ENCODE results near the gene PRCC. TPM values are rescaled to one million over a fixed set of nuclear protein-coding genes. Genes with fewer than 3 reads are reported as not detected.

The PRCC gene
- total and polyA plus RNA-seq, 9 donors = 24.7 to 72.5 (median 50.9) TPM

DNA sequence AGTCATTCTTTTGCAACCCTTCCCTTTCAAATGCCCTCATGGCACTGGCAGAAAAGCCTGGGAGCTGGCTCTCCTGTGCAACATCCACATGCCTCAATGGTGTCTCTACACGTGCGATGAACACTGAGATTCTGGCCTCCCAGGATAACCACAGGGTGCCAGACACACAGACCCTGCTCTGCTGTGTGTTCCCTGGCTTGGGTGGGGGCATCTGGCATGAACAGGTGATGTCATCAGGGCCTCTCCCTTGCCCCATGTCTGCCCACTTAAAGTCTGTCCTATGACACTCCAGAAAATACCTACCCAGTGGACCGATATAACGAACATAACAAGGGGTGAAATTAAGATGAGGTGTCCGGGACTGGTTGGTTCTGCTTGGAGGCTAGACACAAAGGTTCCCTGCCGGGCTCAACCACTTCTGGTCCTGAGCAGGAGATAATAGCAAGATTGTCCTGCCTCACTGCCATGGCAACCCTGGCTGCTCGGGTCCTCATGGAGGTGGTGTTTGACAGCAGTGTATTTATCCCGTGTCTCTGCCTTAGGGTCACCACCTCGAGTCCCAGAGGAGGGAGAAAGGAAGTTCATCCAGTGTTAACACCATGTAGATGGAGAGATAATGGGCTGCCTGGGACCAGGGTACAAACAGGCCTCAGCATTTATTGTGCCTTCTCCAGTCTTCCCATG is 72.2 kb downstream of the PRCC start:
- Histone ChIP-seq H3K27me3 (no peaks in the 10 kb centered on the region), H3K27ac (no peak overlapping the region), H3K4me1 (ENCODE audit: insufficient read depth) (peaks cover 2% of the 10 kb centered on the region), H3K36me3 (no peaks in the 10 kb centered on the region), H3K9me3 (no peaks in the 10 kb centered on the region), H3K4me3 (no peak overlapping the region)
- TF ChIP-seq POLR2A (IDR thresholded peaks at IDR 0.05) (no peak), EP300 (IDR thresholded peaks at IDR 0.05) (no peak)
- TF ChIP-seq, protein P1, sequence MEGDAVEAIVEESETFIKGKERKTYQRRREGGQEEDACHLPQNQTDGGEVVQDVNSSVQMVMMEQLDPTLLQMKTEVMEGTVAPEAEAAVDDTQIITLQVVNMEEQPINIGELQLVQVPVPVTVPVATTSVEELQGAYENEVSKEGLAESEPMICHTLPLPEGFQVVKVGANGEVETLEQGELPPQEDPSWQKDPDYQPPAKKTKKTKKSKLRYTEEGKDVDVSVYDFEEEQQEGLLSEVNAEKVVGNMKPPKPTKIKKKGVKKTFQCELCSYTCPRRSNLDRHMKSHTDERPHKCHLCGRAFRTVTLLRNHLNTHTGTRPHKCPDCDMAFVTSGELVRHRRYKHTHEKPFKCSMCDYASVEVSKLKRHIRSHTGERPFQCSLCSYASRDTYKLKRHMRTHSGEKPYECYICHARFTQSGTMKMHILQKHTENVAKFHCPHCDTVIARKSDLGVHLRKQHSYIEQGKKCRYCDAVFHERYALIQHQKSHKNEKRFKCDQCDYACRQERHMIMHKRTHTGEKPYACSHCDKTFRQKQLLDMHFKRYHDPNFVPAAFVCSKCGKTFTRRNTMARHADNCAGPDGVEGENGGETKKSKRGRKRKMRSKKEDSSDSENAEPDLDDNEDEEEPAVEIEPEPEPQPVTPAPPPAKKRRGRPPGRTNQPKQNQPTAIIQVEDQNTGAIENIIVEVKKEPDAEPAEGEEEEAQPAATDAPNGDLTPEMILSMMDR (IDR thresholded peaks at IDR 0.05) = no peak
- 42 to 53% (median 50%) methylated on average over 9 of the region's 9 CpGs for WGBS, 3 donors
- intact Hi-C loops (cut with DNase I) = no loop called here
- no peak for DNase-seq

DNA sequence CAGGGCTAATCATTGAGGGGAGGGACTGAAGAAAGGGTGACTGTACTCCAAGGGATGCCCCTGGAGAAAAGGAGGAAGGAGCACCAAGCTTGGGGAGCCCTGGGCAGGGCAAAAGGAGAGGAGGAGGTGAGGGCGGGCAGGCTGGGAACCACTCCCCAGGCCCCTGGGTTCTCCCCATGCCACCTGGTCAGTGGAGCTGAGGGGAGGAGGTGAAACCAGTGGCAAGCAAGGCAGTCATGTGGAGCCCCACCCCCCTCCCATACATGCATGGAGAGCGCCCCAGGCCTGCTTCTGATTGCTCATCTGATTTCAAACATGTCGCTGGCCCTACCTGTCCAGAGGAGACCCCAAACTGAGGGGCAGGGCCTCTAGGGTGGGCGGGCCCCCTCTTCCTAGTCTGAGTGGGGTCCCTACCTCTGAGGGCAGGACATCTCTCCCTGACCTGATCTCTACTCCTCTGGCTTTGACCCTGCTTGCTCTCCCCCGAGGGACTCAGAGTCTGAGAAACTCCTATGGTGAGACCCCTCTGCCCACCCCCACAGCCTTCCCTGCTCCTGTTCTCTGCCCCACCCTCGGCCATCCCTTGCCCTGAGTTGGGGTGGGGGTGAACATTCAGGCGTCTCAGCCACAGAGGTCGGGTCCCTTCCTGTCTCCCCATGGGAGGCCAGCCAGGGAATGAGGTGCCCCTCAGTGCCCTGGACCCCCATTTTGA is 73.0 kb downstream of the PRCC start:
- Histone ChIP-seq H3K36me3 (no peaks in the 10 kb centered on the region), H3K9me3 (no peaks in the 10 kb centered on the region), H3K4me1 (ENCODE audit: insufficient read depth) (peaks cover 2% of the 10 kb centered on the region), H3K4me3 (no peak overlapping the region), H3K27ac (no peak overlapping the region), H3K27me3 (no peaks in the 10 kb centered on the region)
- no peak for DNase-seq
- WGBS, 3 donors = 66 to 74% (median 69%) methylated on average over 8 of the region's 8 CpGs
- intact Hi-C loops (cut with DNase I) = no loop called here
- TF ChIP-seq POLR2A (IDR thresholded peaks at IDR 0.05) (no peak), EP300 (IDR thresholded peaks at IDR 0.05) (no peak)
- TF ChIP-seq, protein P1 (IDR thresholded peaks at IDR 0.05) = no peak

DNA sequence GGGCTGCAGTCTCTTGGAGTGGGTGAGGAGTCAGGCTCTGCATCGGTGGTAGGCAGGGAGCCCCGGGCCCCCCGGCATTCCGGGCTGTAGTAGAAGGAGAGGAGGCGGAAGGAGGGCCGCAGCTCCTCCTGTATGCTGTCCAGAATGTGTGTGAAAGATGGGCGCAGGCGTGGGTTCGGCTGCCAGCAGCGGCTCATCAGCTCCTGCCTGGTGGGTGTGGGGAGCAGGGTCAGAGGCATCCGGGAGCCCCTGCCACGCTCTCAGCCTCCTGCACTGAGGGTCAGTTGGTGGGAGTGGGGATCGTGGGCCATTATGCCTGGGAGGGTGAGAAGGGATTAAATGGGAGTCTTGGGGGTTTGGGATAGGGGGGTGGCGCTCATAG is 73.6 kb downstream of the PRCC start:
- H3K27ac ChIP-seq = no peak overlapping the region
- H3K36me3 ChIP-seq = no peaks in the 10 kb centered on the region
- DNase-seq = no peak
- TF ChIP-seq EP300 (IDR thresholded peaks at IDR 0.05) = no peak
- TF ChIP-seq, protein P1 (IDR thresholded peaks at IDR 0.05) = no peak
- TF ChIP-seq POLR2A (IDR thresholded peaks at IDR 0.05) = no peak
- peaks cover 2% of the 10 kb centered on the region for H3K4me1 ChIP-seq (ENCODE audit: insufficient read depth)
- intact Hi-C loops (cut with DNase I) = no loop called here
- no peaks in the 10 kb centered on the region for H3K9me3 ChIP-seq
- H3K27me3 ChIP-seq = no peaks in the 10 kb centered on the region
- no peak overlapping the region for H3K4me3 ChIP-seq
- 55 to 65% (median 61%) methylated on average over 14 of the region's 14 CpGs for WGBS, 3 donors

DNA sequence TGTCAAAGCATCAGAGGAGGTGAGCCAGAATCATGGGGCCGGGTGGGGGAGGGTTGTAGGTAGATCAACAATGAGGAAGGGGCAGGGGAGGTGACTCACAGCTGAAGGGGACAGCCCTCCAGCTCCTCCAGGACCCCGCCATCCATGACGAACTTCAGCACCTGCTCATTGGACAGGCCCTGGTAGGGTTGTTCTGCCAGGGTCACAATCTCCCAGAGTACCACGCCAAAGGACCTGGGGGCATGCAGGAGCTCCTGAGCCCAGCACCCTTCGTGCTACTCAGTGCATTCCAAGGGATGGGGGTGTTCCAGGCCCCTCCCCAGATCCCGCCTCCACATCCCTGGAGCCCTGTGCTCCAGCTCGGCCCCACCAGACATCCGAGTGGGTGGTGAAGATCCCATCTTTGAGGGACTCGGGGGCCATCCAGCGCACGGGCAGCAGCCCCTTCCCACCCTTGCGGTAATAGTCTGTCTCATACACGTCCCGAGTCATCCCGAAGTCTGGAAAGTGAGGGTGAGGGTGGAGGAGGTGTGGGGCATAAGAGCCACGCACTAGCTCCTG is 74.0 kb downstream of the PRCC start:
- no peak overlapping the region for H3K27ac ChIP-seq
- DNase-seq = no peak
- no peaks in the 10 kb centered on the region for H3K27me3 ChIP-seq
- no peaks in the 10 kb centered on the region for H3K9me3 ChIP-seq
- H3K36me3 ChIP-seq = no peaks in the 10 kb centered on the region
- no peak overlapping the region for H3K4me3 ChIP-seq
- peaks cover 2% of the 10 kb centered on the region for H3K4me1 ChIP-seq (ENCODE audit: insufficient read depth)
- no peak for TF ChIP-seq EP300 (IDR thresholded peaks at IDR 0.05)
- no peak for TF ChIP-seq POLR2A (IDR thresholded peaks at IDR 0.05)
- TF ChIP-seq, protein P1 (IDR thresholded peaks at IDR 0.05) = no peak
- intact Hi-C loops (cut with DNase I) = no loop called here
- 76 to 85% (median 80%) methylated on average over 16 of the region's 16 CpGs for WGBS, 3 donors
